Nephron progenitor cell (in vitro differentiated cells): ENCODE measurements around the gene APBB1.

Experiments used
- DNase-seq: peaks from one replicate; pipeline ENCODE4 v3.0.0; 2021
- H3K27ac Mint-ChIP-seq: 2 replicates; pipeline ENCODE4 v1.8.0; 2021; ENCODE audit warnings: mild to moderate bottlenecking, moderate library complexity, mixed read lengths
- H3K27me3 Mint-ChIP-seq: 2 replicates; pipeline ENCODE4 v1.8.0; 2021; ENCODE audit warnings: mild to moderate bottlenecking, low read depth, mixed read lengths; ENCODE audit not compliant: poor library complexity
- H3K36me3 Mint-ChIP-seq: 2 replicates; pipeline ENCODE4 v1.8.0; 2021; ENCODE audit warnings: low read depth, mixed read lengths
- H3K4me1 Mint-ChIP-seq: 2 replicates; pipeline ENCODE4 v1.8.0; 2021; ENCODE audit warnings: mixed read lengths
- H3K4me3 Mint-ChIP-seq: 2 replicates; pipeline ENCODE4 v1.8.0; 2021; ENCODE audit warnings: mild to moderate bottlenecking, moderate library complexity, mixed read lengths
- H3K9me3 Mint-ChIP-seq: 2 replicates; pipeline ENCODE4 v1.8.0; 2021; ENCODE audit warnings: mild to moderate bottlenecking, moderate library complexity, mixed read lengths
- TF ChIP-seq, protein P1 (sequence below): fragments of 200-600 bp; sonication (generic); IDR thresholded peaks from 2 replicates; pipeline ENCODE4 v1.5.0; 2021; ENCODE audit warnings: antibody characterized with exemption

Gene APBB1

DNA sequence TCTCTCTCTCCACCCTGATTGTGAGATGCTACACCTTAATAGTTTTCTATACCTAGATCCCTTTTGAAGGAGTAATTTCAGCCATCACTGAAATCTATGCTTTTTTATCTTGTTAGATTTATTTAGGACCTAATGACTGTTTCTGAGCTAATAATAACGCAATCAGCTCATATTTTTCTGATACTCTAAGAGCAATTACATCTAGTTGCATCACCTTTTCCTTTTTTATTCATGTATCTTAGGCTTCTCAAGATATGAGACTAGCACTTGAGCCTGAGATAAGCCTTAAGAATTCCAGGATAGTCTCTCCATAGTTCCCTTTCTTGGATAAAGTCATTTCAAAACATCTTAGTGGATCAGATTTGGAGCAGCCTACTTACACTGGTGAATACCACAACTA is 73.5 kb downstream of the APBB1 start:
- no peaks in the 10 kb centered on the region for H3K36me3 Mint-ChIP-seq
- H3K27ac Mint-ChIP-seq = no peak overlapping the region
- TF ChIP-seq, protein P1, sequence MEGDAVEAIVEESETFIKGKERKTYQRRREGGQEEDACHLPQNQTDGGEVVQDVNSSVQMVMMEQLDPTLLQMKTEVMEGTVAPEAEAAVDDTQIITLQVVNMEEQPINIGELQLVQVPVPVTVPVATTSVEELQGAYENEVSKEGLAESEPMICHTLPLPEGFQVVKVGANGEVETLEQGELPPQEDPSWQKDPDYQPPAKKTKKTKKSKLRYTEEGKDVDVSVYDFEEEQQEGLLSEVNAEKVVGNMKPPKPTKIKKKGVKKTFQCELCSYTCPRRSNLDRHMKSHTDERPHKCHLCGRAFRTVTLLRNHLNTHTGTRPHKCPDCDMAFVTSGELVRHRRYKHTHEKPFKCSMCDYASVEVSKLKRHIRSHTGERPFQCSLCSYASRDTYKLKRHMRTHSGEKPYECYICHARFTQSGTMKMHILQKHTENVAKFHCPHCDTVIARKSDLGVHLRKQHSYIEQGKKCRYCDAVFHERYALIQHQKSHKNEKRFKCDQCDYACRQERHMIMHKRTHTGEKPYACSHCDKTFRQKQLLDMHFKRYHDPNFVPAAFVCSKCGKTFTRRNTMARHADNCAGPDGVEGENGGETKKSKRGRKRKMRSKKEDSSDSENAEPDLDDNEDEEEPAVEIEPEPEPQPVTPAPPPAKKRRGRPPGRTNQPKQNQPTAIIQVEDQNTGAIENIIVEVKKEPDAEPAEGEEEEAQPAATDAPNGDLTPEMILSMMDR = no peak
- H3K9me3 Mint-ChIP-seq = peaks cover 3% of the 10 kb centered on the region
- no peaks in the 10 kb centered on the region for H3K4me1 Mint-ChIP-seq
- H3K27me3 Mint-ChIP-seq = peaks cover 10% of the 10 kb centered on the region
- no peak overlapping the region for H3K4me3 Mint-ChIP-seq
- no peak for DNase-seq
